ENCODE measurements around the gene HS6ST2. TPM values are rescaled to one million over a fixed set of nuclear protein-coding genes. Genes with fewer than 3 reads are reported as not detected.

HS6ST2 gene
- total RNA-seq, 4 donors from 2014 or later, result under 0.01 to 0.66 (median 0.46) TPM

GRCh38 chrX:132877954-132878536 is 80.4 kb downstream of the HS6ST2 start:
- Histone ChIP-seq H3K4me1 (no peaks in the 10 kb centered on the region), H3K27ac (no peak overlapping the region), H3K9me3 (no peaks in the 10 kb centered on the region), H3K4me3 (no peak overlapping the region), H3K27me3 (no peaks in the 10 kb centered on the region), H3K36me3 (no peaks in the 10 kb centered on the region)
- 62 to 78% methylated on average over 5 of the region's 5 CpGs for WGBS, 2 donors
- no peak for TF ChIP-seq CTCF (IDR thresholded peaks at IDR 0.05)
- TF ChIP-seq POLR2A (IDR thresholded peaks at IDR 0.05), result no peak
- TF ChIP-seq EP300 (IDR thresholded peaks at IDR 0.05), result no peak
- no peak for DNase-seq (ENCODE audit: low spot score in 2 of 2)

GRCh38 chrX:132876523-132877338 is 81.7 kb downstream of the HS6ST2 start:
- no peaks in the 10 kb centered on the region for H3K4me1 ChIP-seq
- no peaks in the 10 kb centered on the region for H3K9me3 ChIP-seq
- no peak overlapping the region for H3K27ac ChIP-seq
- no peak for DNase-seq (ENCODE audit: low spot score in 2 of 2)
- 28 to 37% methylated on average over 2 of the region's 2 CpGs for WGBS, 2 donors
- no peak overlapping the region for H3K4me3 ChIP-seq
- H3K36me3 ChIP-seq, result no peaks in the 10 kb centered on the region
- no peaks in the 10 kb centered on the region for H3K27me3 ChIP-seq
- TF ChIP-seq POLR2A (IDR thresholded peaks at IDR 0.05) (no peak), CTCF (IDR thresholded peaks at IDR 0.05) (no peak), EP300 (IDR thresholded peaks at IDR 0.05) (no peak)

GRCh38 chrX:132875650-132876522 is 82.5 kb downstream of the HS6ST2 start:
- WGBS, 2 donors, result 32 to 44% methylated on average over 3 of the region's 3 CpGs
- Histone ChIP-seq H3K4me3 (no peak overlapping the region), H3K36me3 (no peaks in the 10 kb centered on the region), H3K9me3 (no peaks in the 10 kb centered on the region), H3K27me3 (no peaks in the 10 kb centered on the region), H3K27ac (no peak overlapping the region), H3K4me1 (no peaks in the 10 kb centered on the region)
- TF ChIP-seq POLR2A (IDR thresholded peaks at IDR 0.05), result no peak
- no peak for TF ChIP-seq EP300 (IDR thresholded peaks at IDR 0.05)
- no peak for TF ChIP-seq CTCF (IDR thresholded peaks at IDR 0.05)
- DNase-seq (ENCODE audit: low spot score in 2 of 2), result no peak

- no peaks in the 10 kb centered on the region for H3K9me3 ChIP-seq
- H3K4me1 ChIP-seq, result no peaks in the 10 kb centered on the region
- DNase-seq (ENCODE audit: low spot score in 2 of 2), result no peak
- peaks cover 0 to 4% of the 10 kb centered on the region in 2 donors for H3K27me3 ChIP-seq
- TF ChIP-seq CTCF (IDR thresholded peaks at IDR 0.05), result no peak
- TF ChIP-seq POLR2A (IDR thresholded peaks at IDR 0.05), result no peak
- no peak for TF ChIP-seq EP300 (IDR thresholded peaks at IDR 0.05)
- no peaks in the 10 kb centered on the region for H3K36me3 ChIP-seq
- no peak overlapping the region for H3K4me3 ChIP-seq
- no peak overlapping the region for H3K27ac ChIP-seq
- 75 to 80% methylated on average over 3 of the region's 3 CpGs for WGBS, 2 donors
These were observed 95.9 kb downstream of the HS6ST2 start for GRCh38 chrX:132862562-132862961.

Data from tibial nerve (tissue), 4 donors.